Chondrocyte (in vitro differentiated cells): ENCODE results near the gene PRDM13. TPM values are rescaled to one million over a fixed set of nuclear protein-coding genes. Genes with fewer than 3 reads are reported as not detected.
"Not testable (repeated sequence)": the region's sequence is repeated elsewhere in the genome, so short reads cannot be mapped to it uniquely, and the experiment has no call there.

Source experiments
- DNase-seq: peaks from one replicate; pipeline ENCODE4 v3.0.0; 2021; ENCODE audit warnings: mixed read lengths, low spot score
- H3K27ac Mint-ChIP-seq: one replicate; pipeline ENCODE4 v1.8.0; 2021; ENCODE audit warnings: mild to moderate bottlenecking, moderate library complexity, mixed read lengths; ENCODE audit not compliant: unreplicated experiment
- H3K27me3 Mint-ChIP-seq: 2 replicates; pipeline ENCODE4 v1.8.0; 2021; ENCODE audit warnings: low read depth, mixed read lengths
- H3K36me3 Mint-ChIP-seq: 2 replicates; pipeline ENCODE4 v1.8.0; 2021; ENCODE audit warnings: low read depth, mixed read lengths
- H3K4me1 Mint-ChIP-seq: 2 replicates; pipeline ENCODE4 v1.8.0; 2021; ENCODE audit warnings: low read depth, mild to moderate bottlenecking, mixed read lengths
- H3K4me3 Mint-ChIP-seq: one replicate; pipeline ENCODE4 v1.8.0; 2021; ENCODE audit warnings: mild to moderate bottlenecking, moderate library complexity, mixed read lengths; ENCODE audit not compliant: unreplicated experiment
- H3K9me3 Mint-ChIP-seq: 2 replicates; pipeline ENCODE4 v1.8.0; 2021; ENCODE audit warnings: low read depth, mixed read lengths
- total RNA-seq: library from RNA; stranded (reverse); gene quantifications from 3 replicates; pipeline ENCODE4 v1.2.1, GENCODE V29; 2021
- TF ChIP-seq, protein P1 (sequence below): fragments of 200-600 bp; sonication (generic); IDR thresholded peaks from 2 replicates; pipeline ENCODE4 v1.5.0; 2021; ENCODE audit warnings: antibody characterized with exemption, mild to moderate bottlenecking, moderate library complexity

The PRDM13 gene
- total RNA-seq, 1 donor from 2014 or later: not detected

DNA sequence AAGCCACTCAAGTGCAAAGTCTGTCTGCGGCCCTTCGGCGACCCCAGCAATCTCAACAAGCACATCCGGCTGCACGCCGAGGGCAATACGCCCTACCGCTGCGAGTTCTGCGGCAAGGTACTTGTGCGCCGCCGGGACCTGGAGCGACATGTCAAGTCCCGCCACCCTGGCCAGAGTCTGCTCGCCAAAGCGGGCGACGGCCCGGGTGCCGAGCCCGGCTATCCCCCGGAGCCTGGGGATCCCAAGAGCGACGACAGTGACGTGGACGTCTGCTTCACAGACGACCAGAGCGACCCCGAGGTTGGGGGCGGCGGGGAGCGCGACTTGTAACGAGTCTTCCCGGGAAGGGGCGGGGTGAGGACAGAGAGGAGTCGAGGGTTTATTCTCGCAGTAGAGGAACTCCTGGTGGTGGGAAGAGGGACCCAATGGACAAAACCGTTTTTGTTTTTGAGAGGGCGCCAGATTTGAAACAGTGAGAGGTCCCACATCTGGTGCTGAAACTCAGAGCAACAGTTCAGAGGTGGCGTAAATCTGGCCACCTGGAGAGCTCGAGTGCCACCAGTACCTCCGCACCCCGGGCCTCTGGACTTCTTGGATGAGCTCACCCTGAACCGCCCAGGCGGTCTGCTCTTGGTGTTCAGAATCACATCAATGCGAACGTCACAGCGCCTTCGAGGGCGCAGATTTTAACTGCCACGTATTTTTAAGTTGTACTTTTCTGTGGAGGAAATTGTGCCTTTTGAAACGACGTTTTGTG is 8.0 kb downstream of the PRDM13 start:
- H3K27ac Mint-ChIP-seq: no peak overlapping the region
- DNase-seq: peak; percentile 89
- H3K27me3 Mint-ChIP-seq: peaks cover 80% of the 10 kb centered on the region
- TF ChIP-seq, protein P1, sequence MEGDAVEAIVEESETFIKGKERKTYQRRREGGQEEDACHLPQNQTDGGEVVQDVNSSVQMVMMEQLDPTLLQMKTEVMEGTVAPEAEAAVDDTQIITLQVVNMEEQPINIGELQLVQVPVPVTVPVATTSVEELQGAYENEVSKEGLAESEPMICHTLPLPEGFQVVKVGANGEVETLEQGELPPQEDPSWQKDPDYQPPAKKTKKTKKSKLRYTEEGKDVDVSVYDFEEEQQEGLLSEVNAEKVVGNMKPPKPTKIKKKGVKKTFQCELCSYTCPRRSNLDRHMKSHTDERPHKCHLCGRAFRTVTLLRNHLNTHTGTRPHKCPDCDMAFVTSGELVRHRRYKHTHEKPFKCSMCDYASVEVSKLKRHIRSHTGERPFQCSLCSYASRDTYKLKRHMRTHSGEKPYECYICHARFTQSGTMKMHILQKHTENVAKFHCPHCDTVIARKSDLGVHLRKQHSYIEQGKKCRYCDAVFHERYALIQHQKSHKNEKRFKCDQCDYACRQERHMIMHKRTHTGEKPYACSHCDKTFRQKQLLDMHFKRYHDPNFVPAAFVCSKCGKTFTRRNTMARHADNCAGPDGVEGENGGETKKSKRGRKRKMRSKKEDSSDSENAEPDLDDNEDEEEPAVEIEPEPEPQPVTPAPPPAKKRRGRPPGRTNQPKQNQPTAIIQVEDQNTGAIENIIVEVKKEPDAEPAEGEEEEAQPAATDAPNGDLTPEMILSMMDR: peak; percentile 14
- H3K36me3 Mint-ChIP-seq: peaks cover 5% of the 10 kb centered on the region
- H3K4me1 Mint-ChIP-seq: peaks cover 9% of the 10 kb centered on the region
- H3K4me3 Mint-ChIP-seq: peak overlapping the region; percentile 60
- peaks cover 3% of the 10 kb centered on the region for H3K9me3 Mint-ChIP-seq

DNA sequence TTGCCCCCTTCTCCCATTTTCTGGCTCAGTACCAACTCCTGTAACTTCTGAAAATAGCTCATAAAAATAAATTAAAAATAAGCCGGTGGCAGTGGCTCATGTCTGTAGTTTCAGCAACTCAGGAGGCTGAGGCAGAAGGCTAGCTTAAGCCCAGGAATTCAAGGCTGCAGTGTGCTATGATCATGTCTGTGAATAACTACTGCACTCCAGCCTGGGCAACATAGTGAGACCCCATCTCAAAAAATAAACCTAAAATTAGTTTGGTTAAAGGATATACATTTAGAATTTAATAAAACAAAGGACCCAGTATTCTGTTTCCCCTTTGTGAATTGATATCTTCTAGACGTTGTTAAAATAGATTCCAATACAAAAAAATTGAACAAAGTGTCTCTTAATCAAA is 10.5 kb downstream of the PRDM13 start:
- Mint-ChIP-seq H3K9me3 (peaks cover 3% of the 10 kb centered on the region), H3K4me1 (peaks cover 9% of the 10 kb centered on the region), H3K36me3 (peaks cover 5% of the 10 kb centered on the region), H3K27me3 (peaks cover 78% of the 10 kb centered on the region), H3K27ac (no peak overlapping the region), H3K4me3 (no peak overlapping the region)
- DNase-seq: no peak
- TF ChIP-seq, protein P1: no peak

DNA sequence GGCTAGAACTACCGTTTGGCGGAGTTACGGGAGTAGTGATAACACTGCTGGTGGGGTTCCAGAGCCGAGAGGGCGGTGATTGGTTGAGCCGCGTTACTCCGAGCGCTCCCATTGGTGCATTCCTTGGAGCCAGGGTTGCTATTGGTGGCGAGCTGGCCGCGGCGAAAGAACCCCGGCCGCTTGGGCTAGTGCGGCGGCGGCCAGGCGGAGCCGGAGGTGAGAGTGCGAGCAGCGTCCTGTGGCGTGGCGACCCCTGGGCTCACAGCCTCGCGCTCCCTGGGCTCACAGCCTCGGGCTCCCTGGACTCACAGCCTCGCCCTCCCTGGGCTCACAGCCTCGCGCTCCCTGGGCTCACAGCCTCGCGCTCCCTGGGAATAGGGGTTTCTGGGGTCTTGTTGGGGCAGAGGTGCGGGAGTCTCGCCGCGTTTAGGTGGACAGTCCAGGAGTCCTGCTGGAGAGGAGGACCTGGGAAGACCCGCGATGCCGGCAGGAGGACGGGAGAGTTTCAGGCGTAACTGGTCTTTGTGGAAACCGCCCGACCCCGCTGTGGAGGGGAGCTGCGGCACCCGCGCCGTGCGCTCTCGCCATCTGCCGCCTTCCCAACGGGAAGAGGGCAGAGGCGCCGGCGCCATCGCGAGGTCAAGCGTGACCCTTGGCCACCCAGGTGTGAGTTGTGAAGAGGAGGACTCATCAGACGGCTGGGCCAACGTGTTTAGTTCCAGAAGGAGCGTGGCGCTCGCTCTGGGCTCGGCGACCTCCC is 12.2 kb downstream of the PRDM13 start:
- TF ChIP-seq, protein P1: no peak
- Mint-ChIP-seq H3K36me3 (peaks cover 5% of the 10 kb centered on the region), H3K4me1 (peaks cover 9% of the 10 kb centered on the region), H3K27me3 (peaks cover 84% of the 10 kb centered on the region), H3K9me3 (peaks cover 3% of the 10 kb centered on the region), H3K4me3 (no peak overlapping the region), H3K27ac (no peak overlapping the region)
- DNase-seq: no peak

DNA sequence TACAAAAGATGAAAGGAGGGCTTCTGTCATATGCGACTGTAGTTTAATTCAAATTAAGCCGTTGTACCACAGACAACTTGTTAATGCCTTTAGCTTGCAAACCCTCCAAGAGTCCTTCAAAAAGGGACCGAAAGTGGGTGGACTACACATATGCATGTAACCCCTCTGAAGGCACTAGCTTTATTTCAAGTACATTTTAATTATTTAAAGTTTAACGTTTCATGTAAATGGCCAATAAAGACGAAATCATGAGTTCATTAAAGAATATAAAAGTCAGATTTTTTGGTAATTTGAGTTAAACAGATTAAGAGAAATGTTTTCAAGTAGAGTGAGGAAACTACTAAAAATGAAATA is 12.8 kb downstream of the PRDM13 start:
- no peak overlapping the region for H3K4me3 Mint-ChIP-seq

DNA sequence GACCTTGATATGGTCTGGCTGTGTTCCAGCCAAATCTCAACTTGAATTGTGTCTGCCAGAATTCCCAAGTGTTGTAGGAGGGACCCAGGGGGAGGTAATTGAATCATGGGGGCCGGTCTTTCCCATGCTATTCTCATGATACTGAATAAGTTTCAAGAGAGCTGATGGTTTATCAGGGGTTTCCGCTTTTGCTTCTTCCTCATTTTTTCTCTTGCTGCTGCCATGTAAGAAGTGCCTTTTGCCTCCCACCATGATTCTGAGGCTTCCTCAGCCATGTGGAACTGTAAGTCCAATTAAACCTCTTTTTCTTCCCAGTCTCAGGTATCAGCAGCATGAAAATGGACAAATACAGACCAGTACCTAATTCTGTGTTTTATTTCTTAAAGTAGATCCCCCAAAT is 15.4 kb downstream of the PRDM13 start:
- H3K27ac Mint-ChIP-seq: not testable (repeated sequence)

More for the DNA sequence above, 12.8 kb downstream of the PRDM13 start:
- Mint-ChIP-seq H3K27me3 (peaks cover 89% of the 10 kb centered on the region), H3K36me3 (peaks cover 5% of the 10 kb centered on the region), H3K27ac (no peak overlapping the region), H3K4me1 (peaks cover 8% of the 10 kb centered on the region), H3K9me3 (peaks cover 3% of the 10 kb centered on the region)
- TF ChIP-seq, protein P1: no peak
- no peak for DNase-seq

More for the DNA sequence above, 15.4 kb downstream of the PRDM13 start:
- H3K4me3 Mint-ChIP-seq, DNase-seq, H3K9me3 Mint-ChIP-seq, H3K4me1 Mint-ChIP-seq, H3K36me3 Mint-ChIP-seq: not testable (repeated sequence)
- H3K27me3 Mint-ChIP-seq: peaks cover 77% of the 10 kb centered on the region
